Muscle of leg (tissue), 11 donors: ENCODE measurements around the gene C6orf141. TPM values are rescaled to one million over a fixed set of nuclear protein-coding genes. Genes with fewer than 3 reads are reported as not detected.

Experiments used
- DNase-seq: peaks from one replicate; pipeline ENCODE4 v3.0.0; 2013
- H3K27ac ChIP-seq: one replicate; pipeline ENCODE4 v1.5.1; 2013; ENCODE audit warnings: mild to moderate bottlenecking, low read length, control low read depth
- H3K27me3 ChIP-seq: one replicate; pipeline ENCODE4 v1.6.1; 2013; ENCODE audit warnings: low read length; ENCODE audit not compliant: control insufficient read depth, insufficient read depth
- H3K36me3 ChIP-seq: one replicate; pipeline ENCODE4 v1.6.1; 2013; ENCODE audit warnings: low read length; ENCODE audit not compliant: control insufficient read depth, insufficient read depth
- H3K4me1 ChIP-seq: one replicate; pipeline ENCODE4 v1.6.1; 2013; ENCODE audit warnings: low read length; ENCODE audit not compliant: control insufficient read depth, insufficient read depth
- H3K4me3 ChIP-seq: one replicate; pipeline ENCODE4 v1.5.1; 2013; ENCODE audit warnings: low read length, control low read depth
- H3K9me3 ChIP-seq: replicated peaks from 2 replicates; pipeline ENCODE4 v1.6.1; 2013; ENCODE audit warnings: low read depth, low read length; ENCODE audit not compliant: control insufficient read depth
- WGBS: methylation state at CpG from one replicate; pipeline ENCODE4 v1.1.5; 2013; ENCODE audit warnings: missing lambda C conversion rate; ENCODE audit not compliant: insufficient coverage; 5-methylcytosine and 5-hydroxymethylcytosine counted together
- polyA plus RNA-seq, 8 donors: library from polyadenylated mRNA; unstranded; fragments of 120-200 nt; gene quantifications; one replicate each; pipeline versions ENCODE4 v1.2.1 to v1.2.3, GENCODE V29; 2013; ENCODE audit warnings: inconsistent platforms in 1 of 8, low replicate concordance in 1 of 8; ENCODE audit not compliant: insufficient read length in 8 of 8, insufficient read depth in 1 of 8
- total RNA-seq: library from RNA; stranded (reverse); fragments of 120-200 nt; gene quantifications from one replicate; pipeline ENCODE4 v1.2.4, GENCODE V29; 2013

C6orf141 gene
- total and polyA plus RNA-seq, 9 donors = 1.1 to 3.4 (median 1.7) TPM

GRCh38 chr6:49551866-49552129 is 1.3 kb downstream of the C6orf141 start:
- Histone ChIP-seq H3K27me3 (peaks cover 20% of the 10 kb centered on the region), H3K36me3 (no peaks in the 10 kb centered on the region), H3K4me1 (peaks cover 16% of the 10 kb centered on the region), H3K27ac (no peak overlapping the region), H3K4me3 (peak overlapping the region; percentile 40), H3K9me3 (no peaks in the 10 kb centered on the region)
- peak; percentile 11 for DNase-seq
- no CpG with 5 or more reads among the region's 2 CpGs for WGBS

GRCh38 chr6:49552596-49552995 is 2.1 kb downstream of the C6orf141 start:
- H3K4me1 ChIP-seq = peaks cover 16% of the 10 kb centered on the region
- H3K27ac ChIP-seq = no peak overlapping the region
- H3K4me3 ChIP-seq = no peak overlapping the region
- no peaks in the 10 kb centered on the region for H3K9me3 ChIP-seq
- H3K27me3 ChIP-seq = peaks cover 20% of the 10 kb centered on the region
- no peaks in the 10 kb centered on the region for H3K36me3 ChIP-seq
- no CpG with 5 or more reads among the region's 2 CpGs for WGBS
- no peak for DNase-seq

- H3K27me3 ChIP-seq = peaks cover 20% of the 10 kb centered on the region
- H3K4me3 ChIP-seq = no peak overlapping the region
- H3K27ac ChIP-seq = no peak overlapping the region
- no peaks in the 10 kb centered on the region for H3K9me3 ChIP-seq
- DNase-seq = no peak
- H3K36me3 ChIP-seq = no peaks in the 10 kb centered on the region
- H3K4me1 ChIP-seq = peaks cover 16% of the 10 kb centered on the region
- no CpG with 5 or more reads among the region's 1 CpG for WGBS
Observed at GRCh38 chr6:49553384-49553783, 2.9 kb downstream of the C6orf141 start.

GRCh38 chr6:49555951-49556350 is 5.5 kb downstream of the C6orf141 start:
- DNase-seq = no peak
- WGBS = no CpG with 5 or more reads among the region's 4 CpGs
- Histone ChIP-seq H3K27ac (no peak overlapping the region), H3K4me3 (no peak overlapping the region), H3K9me3 (no peaks in the 10 kb centered on the region), H3K27me3 (peaks cover 6% of the 10 kb centered on the region), H3K36me3 (no peaks in the 10 kb centered on the region), H3K4me1 (peaks cover 6% of the 10 kb centered on the region)

GRCh38 chr6:49556429-49556837 is 6.0 kb downstream of the C6orf141 start:
- DNase-seq = no peak
- peaks cover 1% of the 10 kb centered on the region for H3K4me1 ChIP-seq

GRCh38 chr6:49557177-49557576 is 6.7 kb downstream of the C6orf141 start:
- Histone ChIP-seq H3K4me3 (no peak overlapping the region), H3K27me3 (no peaks in the 10 kb centered on the region), H3K9me3 (no peaks in the 10 kb centered on the region), H3K36me3 (no peaks in the 10 kb centered on the region), H3K27ac (no peak overlapping the region), H3K4me1 (no peaks in the 10 kb centered on the region)
- WGBS = no CpG with 5 or more reads among the region's 3 CpGs
- DNase-seq = no peak

More at GRCh38 chr6:49556429-49556837, 6.0 kb downstream of the C6orf141 start:
- Histone ChIP-seq H3K27ac (no peak overlapping the region), H3K36me3 (no peaks in the 10 kb centered on the region), H3K27me3 (peaks cover 1% of the 10 kb centered on the region), H3K4me3 (no peak overlapping the region), H3K9me3 (no peaks in the 10 kb centered on the region)

- Histone ChIP-seq H3K27ac (no peak overlapping the region), H3K27me3 (no peaks in the 10 kb centered on the region), H3K9me3 (no peaks in the 10 kb centered on the region), H3K4me1 (no peaks in the 10 kb centered on the region), H3K4me3 (no peak overlapping the region), H3K36me3 (no peaks in the 10 kb centered on the region)
- no peak for DNase-seq
Observed at GRCh38 chr6:49558238-49558637, 7.8 kb downstream of the C6orf141 start.

- Histone ChIP-seq H3K36me3 (no peaks in the 10 kb centered on the region), H3K27ac (no peak overlapping the region), H3K4me1 (no peaks in the 10 kb centered on the region), H3K9me3 (no peaks in the 10 kb centered on the region), H3K4me3 (no peak overlapping the region), H3K27me3 (no peaks in the 10 kb centered on the region)
- DNase-seq = no peak
- WGBS = 45% methylated on average over 4 of the region's 5 CpGs
Observed at GRCh38 chr6:49563006-49563886, 12.8 kb downstream of the C6orf141 start.

- Histone ChIP-seq H3K36me3 (no peaks in the 10 kb centered on the region), H3K4me1 (no peaks in the 10 kb centered on the region), H3K4me3 (no peak overlapping the region), H3K27me3 (no peaks in the 10 kb centered on the region), H3K9me3 (no peaks in the 10 kb centered on the region), H3K27ac (no peak overlapping the region)
- no CpG with 5 or more reads among the region's 1 CpG for WGBS
- DNase-seq = no peak
Observed at GRCh38 chr6:49564552-49564951, 14.1 kb downstream of the C6orf141 start.

- H3K27ac ChIP-seq = no peak overlapping the region
- no peaks in the 10 kb centered on the region for H3K9me3 ChIP-seq
- DNase-seq = no peak
- no CpG with 5 or more reads among the region's 2 CpGs for WGBS
- no peaks in the 10 kb centered on the region for H3K27me3 ChIP-seq
- H3K4me3 ChIP-seq = no peak overlapping the region
- H3K4me1 ChIP-seq = no peaks in the 10 kb centered on the region
- no peaks in the 10 kb centered on the region for H3K36me3 ChIP-seq
Observed at GRCh38 chr6:49565261-49565660, 14.8 kb downstream of the C6orf141 start.

- no peaks in the 10 kb centered on the region for H3K27me3 ChIP-seq
- no peak overlapping the region for H3K27ac ChIP-seq
- peak; percentile 7 for DNase-seq
- 82% methylated on average over 7 of the region's 10 CpGs for WGBS
- H3K36me3 ChIP-seq = no peaks in the 10 kb centered on the region
- no peak overlapping the region for H3K4me3 ChIP-seq
- H3K4me1 ChIP-seq = no peaks in the 10 kb centered on the region
- H3K9me3 ChIP-seq = no peaks in the 10 kb centered on the region
Observed at GRCh38 chr6:49565855-49566254, 15.4 kb downstream of the C6orf141 start.
